HepG2 (cell line): ENCODE results near the gene IFNLR1. TPM values are rescaled to one million over a fixed set of nuclear protein-coding genes. Genes with fewer than 3 reads are reported as not detected.

Experiments used
- ATAC-seq: fragments of 200-7000 bp; cut with Tn5 transposase; 3 replicates; pipeline ENCODE4 v1.9.1; 2020; ENCODE audit warnings: mild to moderate bottlenecking, moderate library complexity
- BruUV-seq: library from RNA; stranded (reverse); fragments of 400-500 nt; replicated peaks from 2 replicates; lab custom pipeline; 2021; lab: Mats Ljungman, UMichigan
- CTCF ChIA-PET: fragments of 300-600 bp; formaldehyde crosslinking; extraction: SDS; loops from one replicate; lab custom pipeline; 2021; ENCODE audit warnings: low total read pairs, inconsistent platforms, low intra/inter-chr PET ratio; lab: Yijun Ruan, JAX
- POLR2A ChIA-PET: fragments of 350-600 bp; sonication (Branson Sonifier 250); formaldehyde crosslinking; loops from one replicate; lab custom pipeline; 2020; ENCODE audit warnings: antibody characterized with exemption, inconsistent platforms; lab: Yijun Ruan, JAX
- DNase-seq: peaks from one replicate; pipeline ENCODE4 v3.0.0-alpha.2; 2015; ENCODE audit warnings: low spot score
- FAIRE-seq: peaks from 3 replicates; lab custom pipeline; 2011; peaks lifted over from hg19 to GRCh38; lab: Jason Lieb, UNC
- H2AFZ ChIP-seq: one replicate; pipeline ENCODE4 v1.6.1; 2011; ENCODE audit warnings: low read length, inconsistent platforms
- H3K27ac ChIP-seq: fragments of 300-600 bp; 3 replicates; pipeline ENCODE4 v1.8.0; 2011; ENCODE audit warnings: mixed run types, mild to moderate bottlenecking, mixed read lengths, low read length, inconsistent platforms; ENCODE audit not compliant: insufficient read depth; ENCODE audit errors: extremely low read length
- H3K27me3 ChIP-seq, 2 experiments: fragments of 200-600 bp in 1 of 2; 2 replicates in 1 of 2; 3 replicates in 1 of 2; pipeline versions ENCODE4 v1.6.0 to v1.8.0; 2011; ENCODE audit warnings: low read length in 2 of 2, mild to moderate bottlenecking in 2 of 2, moderate library complexity in 2 of 2, inconsistent platforms in 1 of 2; ENCODE audit not compliant: insufficient read depth in 2 of 2, control insufficient read depth in 1 of 2
- H3K36me3 ChIP-seq, 2 experiments: fragments of 200-600 bp in 1 of 2; replicated peaks in 1 of 2; 2 replicates in 1 of 2; 3 replicates in 1 of 2; pipeline versions ENCODE4 v1.5.1 to v1.8.0; 2011; ENCODE audit warnings: low read length in 2 of 2, inconsistent platforms in 1 of 2; ENCODE audit not compliant: insufficient read depth in 2 of 2, control insufficient read depth in 1 of 2
- H3K4me1 ChIP-seq: 2 replicates; pipeline ENCODE4 v1.5.1; 2012; ENCODE audit warnings: low read length, inconsistent platforms; ENCODE audit not compliant: insufficient read depth
- H3K4me2 ChIP-seq: 2 replicates; pipeline ENCODE4 v1.6.0; 2011; ENCODE audit warnings: low read depth, low read length, inconsistent platforms
- H3K4me3 ChIP-seq, 3 experiments: fragments of 200-600 bp in 1 of 3; sonication (generic), shearing (Covaris generic) in 1 of 3; replicated peaks in 1 of 3; 2 replicates each; pipeline ENCODE4 v1.5.1; 2011 to 2016; ENCODE audit warnings: low read length in 3 of 3, inconsistent platforms in 2 of 3, low read depth in 2 of 3, mild to moderate bottlenecking in 2 of 3, control low read depth in 1 of 3, mixed read lengths in 1 of 3; ENCODE audit not compliant: insufficient read depth in 1 of 3
- H3K79me2 ChIP-seq: one replicate; pipeline ENCODE4 v1.6.1; 2011; ENCODE audit warnings: low read length, inconsistent platforms; ENCODE audit not compliant: insufficient read depth
- H3K9ac ChIP-seq: 2 replicates; pipeline ENCODE4 v1.6.0; 2011; ENCODE audit warnings: mild to moderate bottlenecking, low read depth, low read length, inconsistent platforms; ENCODE audit not compliant: insufficient read depth
- H3K9me3 ChIP-seq: 2 replicates; pipeline ENCODE4 v1.5.1; 2012; ENCODE audit warnings: mild to moderate bottlenecking, low read length
- H4K20me1 ChIP-seq: 2 replicates; pipeline ENCODE4 v1.6.0; 2011; ENCODE audit warnings: inconsistent platforms, mild to moderate bottlenecking, low read length, moderate library complexity; ENCODE audit not compliant: insufficient read depth
- ARNT ChIP-seq: fragments of 450-650 bp; IDR thresholded peaks from 2 replicates; pipeline ENCODE4 v1.6.1; 2017
- NCOA2 ChIP-seq: sonication (generic); formaldehyde crosslinking; IDR thresholded peaks from 2 replicates; pipeline ENCODE4 v1.8.0; 2022; ENCODE audit warnings: inconsistent platforms
- NKX3-1 ChIP-seq: sonication (generic); formaldehyde crosslinking; IDR thresholded peaks from 2 replicates; pipeline ENCODE4 v1.5.0; 2020; ENCODE audit warnings: missing genetic modification reagents
- PATZ1 ChIP-seq: sonication (generic); formaldehyde crosslinking; IDR thresholded peaks from 2 replicates; pipeline ENCODE4 v1.4.0; 2020; ENCODE audit warnings: missing genetic modification reagents
- PHF5A ChIP-seq: IDR thresholded peaks from one replicate; pipeline ENCODE4 v1.6.1; 2018; ENCODE audit warnings: low read depth, missing genetic modification reagents; ENCODE audit not compliant: unreplicated experiment
- SRSF4 ChIP-seq: fragments of 200-400 bp; formaldehyde crosslinking; IDR thresholded peaks from one replicate; pipeline ENCODE4 v1.6.1; 2018; ENCODE audit warnings: mild to moderate bottlenecking, low read depth, low read length, moderate library complexity; ENCODE audit not compliant: poor library complexity, severe bottlenecking
- ZNF260 ChIP-seq: sonication (generic); formaldehyde crosslinking; IDR thresholded peaks from 2 replicates; pipeline ENCODE4 v1.4.0; 2020; ENCODE audit warnings: missing genetic modification reagents, low read depth, mild to moderate bottlenecking, borderline replicate concordance
- ZNF431 ChIP-seq: sonication (generic); formaldehyde crosslinking; IDR thresholded peaks from 2 replicates; pipeline ENCODE4 v1.9.0; 2022; ENCODE audit warnings: missing genetic modification reagents, low read depth, mild to moderate bottlenecking, borderline replicate concordance
- ZNF503 ChIP-seq: sonication (generic); formaldehyde crosslinking; IDR thresholded peaks from 2 replicates; pipeline ENCODE4 v1.4.0; 2020; ENCODE audit warnings: missing genetic modification reagents
- ZNF704 ChIP-seq: sonication (generic); formaldehyde crosslinking; IDR thresholded peaks from 2 replicates; pipeline ENCODE4 v1.8.1; 2023; ENCODE audit warnings: mild to moderate bottlenecking, inconsistent platforms, moderate library complexity, missing genetic modification reagents, borderline replicate concordance
- ZNF790 ChIP-seq: sonication (generic); formaldehyde crosslinking; IDR thresholded peaks from 2 replicates; pipeline ENCODE4 v1.8.0; 2022; ENCODE audit warnings: missing genetic modification reagents, mild to moderate bottlenecking, borderline replicate concordance
- WGBS: methylation state at CpG from one replicate; pipeline ENCODE4 v1.1.6; 2017; ENCODE audit warnings: low lambda C conversion rate; 5-methylcytosine and 5-hydroxymethylcytosine counted together
- in situ Hi-C: cut with HindIII; loops from 2 replicates; pipeline ENCODE4 v1.10.0; 2017; ENCODE audit warnings: low pct_unique_long_range_greater_than_20kb; ENCODE audit not compliant: extremely low pct_ligation_motif_present
- intact Hi-C: fragments of 100-400 bp; cut with micrococcal nuclease; formaldehyde crosslinking; loops from one replicate; pipeline ENCODE4 v1.10.0; 2022; ENCODE audit not compliant: unreplicated experiment
- polyA plus RNA-seq, 8 experiments: library from polyadenylated mRNA; depleted of rRNA in 3 of 8; stranded (reverse) in 7 of 8; unstranded in 1 of 8; fragments of >200 nt; fragmentation: Illumina TruSeq in 4 of 8; extraction: Trizol in 4 of 8; gene quantifications; 2 replicates each; pipeline versions ENCODE4 v1.2.1 to v1.2.3, GENCODE V29; 2011 to 2016; ENCODE audit warnings: low read depth in 4 of 8, missing spikeins in 1 of 8, mixed read lengths in 1 of 8; ENCODE audit not compliant: insufficient read depth in 1 of 8
- total RNA-seq, 5 experiments: library from RNA; depleted of rRNA; stranded (reverse); fragments of >200 nt; fragmentation: Illumina TruSeq; extraction: Trizol; gene quantifications; 2 replicates each; pipeline ENCODE4 v1.2.3, GENCODE V29; 2016; ENCODE audit warnings: low read depth in 1 of 5
- TF ChIP-seq, protein P1 (sequence below): sonication (generic); formaldehyde crosslinking; IDR thresholded peaks from 2 replicates; pipeline ENCODE4 v1.4.0; 2020; ENCODE audit warnings: mild to moderate bottlenecking, low read depth, missing genetic modification reagents
- TF ChIP-seq, protein P2 (sequence below): conservative IDR thresholded peaks from 2 replicates; pipeline ENCODE4 v1.6.1; 2018; ENCODE audit warnings: missing genetic modification reagents

The IFNLR1 gene
- total and polyA plus RNA-seq, 2 of the 13 experiments (the other 11 are each of a cell fraction or from before 2014, with no cell fraction given) = 3.8 to 8.5 TPM

DNA sequence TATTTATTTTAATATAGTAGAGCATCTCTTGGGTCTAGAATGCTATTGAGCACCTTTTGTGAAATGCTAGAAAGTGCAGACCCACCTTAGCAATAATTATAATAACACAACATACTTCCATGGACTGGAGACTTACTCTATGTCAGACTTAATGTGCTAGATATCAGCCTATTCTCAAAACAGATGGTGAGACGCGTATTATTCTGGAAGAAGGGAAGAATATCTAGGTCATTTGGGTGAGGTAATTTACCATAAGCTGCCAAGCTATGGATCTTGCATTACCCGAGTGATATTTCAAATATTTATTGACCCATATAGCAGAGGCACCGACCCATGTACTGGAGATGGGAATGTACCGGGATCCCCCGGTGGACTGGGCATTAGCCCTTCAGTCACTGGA, 20.6 kb upstream of the IFNLR1 start:
- no peak overlapping the region for H3K4me2 ChIP-seq
- no peak overlapping the region for H3K9ac ChIP-seq
- no peak overlapping the region for H3K27ac ChIP-seq
- POLR2A ChIA-PET = no interaction called here
- peaks cover 5% of the 10 kb centered on the region for H3K9me3 ChIP-seq
- FAIRE-seq (no peak), ATAC-seq (no peak), DNase-seq (no peak)
- CTCF ChIA-PET = no interaction called here
- 55% methylated on average over 6 of the region's 6 CpGs for WGBS
- intact Hi-C loops (loop anchor here (10.0 kb wide), 1 partner anchor 87 kb away; no protein-coding TSS in a partner anchor), in situ Hi-C loops (no loop called here)
- H3K4me3 ChIP-seq = no peak overlapping the region
- no peak overlapping the region for H2AFZ ChIP-seq
- H4K20me1 ChIP-seq = no peaks in the 10 kb centered on the region
- TF ChIP-seq SRSF4 (no peak), NKX3-1 (CRISPR knock-in tag) (no peak), ZNF260 (CRISPR knock-in tag) (no peak), ZNF790 (no peak), PATZ1 (CRISPR knock-in tag) (no peak), ARNT (no peak), ZNF704 (no peak), PHF5A (CRISPR knock-in tag) (no peak), ZNF503 (CRISPR knock-in tag) (no peak), NCOA2 (no peak), ZNF431 (CRISPR knock-in tag) (no peak)
- TF ChIP-seq, protein P1, sequence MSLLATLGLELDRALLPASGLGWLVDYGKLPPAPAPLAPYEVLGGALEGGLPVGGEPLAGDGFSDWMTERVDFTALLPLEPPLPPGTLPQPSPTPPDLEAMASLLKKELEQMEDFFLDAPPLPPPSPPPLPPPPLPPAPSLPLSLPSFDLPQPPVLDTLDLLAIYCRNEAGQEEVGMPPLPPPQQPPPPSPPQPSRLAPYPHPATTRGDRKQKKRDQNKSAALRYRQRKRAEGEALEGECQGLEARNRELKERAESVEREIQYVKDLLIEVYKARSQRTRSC (CRISPR knock-in tag) = no peak
- TF ChIP-seq, protein P2, sequence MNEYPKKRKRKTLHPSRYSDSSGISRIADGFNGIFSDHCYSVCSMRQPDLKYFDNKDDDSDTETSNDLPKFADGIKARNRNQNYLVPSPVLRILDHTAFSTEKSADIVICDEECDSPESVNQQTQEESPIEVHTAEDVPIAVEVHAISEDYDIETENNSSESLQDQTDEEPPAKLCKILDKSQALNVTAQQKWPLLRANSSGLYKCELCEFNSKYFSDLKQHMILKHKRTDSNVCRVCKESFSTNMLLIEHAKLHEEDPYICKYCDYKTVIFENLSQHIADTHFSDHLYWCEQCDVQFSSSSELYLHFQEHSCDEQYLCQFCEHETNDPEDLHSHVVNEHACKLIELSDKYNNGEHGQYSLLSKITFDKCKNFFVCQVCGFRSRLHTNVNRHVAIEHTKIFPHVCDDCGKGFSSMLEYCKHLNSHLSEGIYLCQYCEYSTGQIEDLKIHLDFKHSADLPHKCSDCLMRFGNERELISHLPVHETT (CRISPR knock-in tag) = no peak
- peaks cover 51% of the 10 kb centered on the region for H3K4me1 ChIP-seq
- no peaks in the 10 kb centered on the region for H3K79me2 ChIP-seq
- BruUV-seq = no TSS peak
- no peaks in the 10 kb centered on the region for H3K36me3 ChIP-seq
- peaks cover 0 to 1% of the 10 kb centered on the region in 2 experiments; a peak in 2 of 5 replicates for H3K27me3 ChIP-seq
